Mucosa of rectum (tissue), 2 donors: ENCODE results near the gene DOK5.

Experiments
- H3K27ac ChIP-seq, 2 donors: one replicate each; pipeline ENCODE4 v1.7.0; 2013; ENCODE audit warnings: inconsistent platforms in 2 of 2, low read depth in 2 of 2, low read length in 2 of 2
- H3K27me3 ChIP-seq, 2 donors: one replicate each; pipeline ENCODE4 v1.7.0; 2013; ENCODE audit warnings: low read length in 2 of 2; ENCODE audit not compliant: control insufficient read depth in 2 of 2, insufficient read depth in 2 of 2
- H3K36me3 ChIP-seq, 2 donors: one replicate each; pipeline ENCODE4 v1.7.0; 2013; ENCODE audit warnings: low read length in 2 of 2; ENCODE audit not compliant: control insufficient read depth in 2 of 2, insufficient read depth in 2 of 2
- H3K4me1 ChIP-seq, 2 donors: one replicate each; pipeline ENCODE4 v1.7.0; 2013; ENCODE audit warnings: low read length in 2 of 2, mild to moderate bottlenecking in 1 of 2; ENCODE audit not compliant: control insufficient read depth in 2 of 2, insufficient read depth in 2 of 2
- H3K4me3 ChIP-seq, 2 donors: one replicate each; pipeline ENCODE4 v1.7.0; 2013; ENCODE audit warnings: low read length in 2 of 2
- H3K9ac ChIP-seq, 2 donors: one replicate each; pipeline ENCODE4 v1.7.0; 2013; ENCODE audit warnings: low read length in 2 of 2, low read depth in 1 of 2, mild to moderate bottlenecking in 1 of 2
- H3K9me3 ChIP-seq, 2 donors: one replicate each; pipeline ENCODE4 v1.7.0; 2013; ENCODE audit warnings: low read length in 2 of 2; ENCODE audit not compliant: control insufficient read depth in 2 of 2
- donor health status: healthy.
- donor health status: Normal muscosa, but diverticular disease.

Gene DOK5

GRCh38 chr20:54526801-54527200 lies 51.4 kb downstream of the DOK5 start:
- Histone ChIP-seq H3K27ac (no peak overlapping the region), H3K36me3 (no peaks in the 10 kb centered on the region), H3K9ac (no peak overlapping the region), H3K27me3 (no peaks in the 10 kb centered on the region), H3K9me3 (no peaks in the 10 kb centered on the region), H3K4me1 (no peaks in the 10 kb centered on the region), H3K4me3 (no peak overlapping the region)

- no peaks in the 10 kb centered on the region for H3K36me3 ChIP-seq
- H3K4me1 ChIP-seq: no peaks in the 10 kb centered on the region
- H3K4me3 ChIP-seq: no peak overlapping the region
- H3K27me3 ChIP-seq: no peaks in the 10 kb centered on the region
- no peak overlapping the region for H3K9ac ChIP-seq
- H3K27ac ChIP-seq: no peak overlapping the region
- H3K9me3 ChIP-seq: no peaks in the 10 kb centered on the region
These were observed 57.2 kb downstream of the DOK5 start for GRCh38 chr20:54532573-54532972.

- Histone ChIP-seq H3K4me1 (no peaks in the 10 kb centered on the region), H3K9me3 (no peaks in the 10 kb centered on the region), H3K27ac (no peak overlapping the region), H3K36me3 (no peaks in the 10 kb centered on the region), H3K9ac (no peak overlapping the region), H3K4me3 (no peak overlapping the region), H3K27me3 (no peaks in the 10 kb centered on the region)
These were observed 58.7 kb downstream of the DOK5 start for GRCh38 chr20:54534101-54534500.

GRCh38 chr20:54535033-54535432 lies 59.6 kb downstream of the DOK5 start:
- no peak overlapping the region for H3K9ac ChIP-seq
- H3K36me3 ChIP-seq: no peaks in the 10 kb centered on the region
- no peaks in the 10 kb centered on the region for H3K4me1 ChIP-seq
- H3K9me3 ChIP-seq: no peaks in the 10 kb centered on the region
- H3K4me3 ChIP-seq: no peak overlapping the region
- no peaks in the 10 kb centered on the region for H3K27me3 ChIP-seq
- no peak overlapping the region for H3K27ac ChIP-seq

GRCh38 chr20:54535746-54536145 lies 60.4 kb downstream of the DOK5 start:
- H3K27ac ChIP-seq: no peak overlapping the region
- no peak overlapping the region for H3K9ac ChIP-seq
- no peaks in the 10 kb centered on the region for H3K36me3 ChIP-seq
- H3K4me3 ChIP-seq: no peak overlapping the region
- no peaks in the 10 kb centered on the region for H3K4me1 ChIP-seq
- no peaks in the 10 kb centered on the region for H3K9me3 ChIP-seq
- no peaks in the 10 kb centered on the region for H3K27me3 ChIP-seq

GRCh38 chr20:54539521-54540046 lies 64.2 kb downstream of the DOK5 start:
- H3K27me3 ChIP-seq: no peaks in the 10 kb centered on the region
- H3K36me3 ChIP-seq: no peaks in the 10 kb centered on the region
- no peak overlapping the region for H3K4me3 ChIP-seq

GRCh38 chr20:54543369-54543768 lies 68.0 kb downstream of the DOK5 start:
- Histone ChIP-seq H3K4me1 (no peaks in the 10 kb centered on the region), H3K27me3 (no peaks in the 10 kb centered on the region), H3K9ac (no peak overlapping the region), H3K4me3 (no peak overlapping the region), H3K27ac (no peak overlapping the region), H3K36me3 (no peaks in the 10 kb centered on the region), H3K9me3 (no peaks in the 10 kb centered on the region)

More at GRCh38 chr20:54539521-54540046, 64.2 kb downstream of the DOK5 start:
- no peaks in the 10 kb centered on the region for H3K4me1 ChIP-seq
- H3K9ac ChIP-seq: no peak overlapping the region
- H3K9me3 ChIP-seq: no peaks in the 10 kb centered on the region
- H3K27ac ChIP-seq: no peak overlapping the region

GRCh38 chr20:54545676-54546358 lies 70.4 kb downstream of the DOK5 start:
- Histone ChIP-seq H3K27ac (no peak overlapping the region), H3K4me1 (no peaks in the 10 kb centered on the region), H3K36me3 (no peaks in the 10 kb centered on the region), H3K27me3 (no peaks in the 10 kb centered on the region), H3K9ac (no peak overlapping the region), H3K4me3 (no peak overlapping the region), H3K9me3 (no peaks in the 10 kb centered on the region)

- H3K9ac ChIP-seq: no peak overlapping the region
- H3K27me3 ChIP-seq: no peaks in the 10 kb centered on the region
- no peak overlapping the region for H3K4me3 ChIP-seq
- H3K4me1 ChIP-seq: no peaks in the 10 kb centered on the region
- H3K36me3 ChIP-seq: no peaks in the 10 kb centered on the region
- H3K27ac ChIP-seq: no peak overlapping the region
- H3K9me3 ChIP-seq: no peaks in the 10 kb centered on the region
These were observed 73.5 kb downstream of the DOK5 start for GRCh38 chr20:54548849-54549248.

GRCh38 chr20:54549658-54550326 lies 74.4 kb downstream of the DOK5 start:
- no peaks in the 10 kb centered on the region for H3K27me3 ChIP-seq
- no peaks in the 10 kb centered on the region for H3K9me3 ChIP-seq
- no peak overlapping the region for H3K9ac ChIP-seq
- H3K4me1 ChIP-seq: no peaks in the 10 kb centered on the region
- no peak overlapping the region for H3K4me3 ChIP-seq
- no peaks in the 10 kb centered on the region for H3K36me3 ChIP-seq
- H3K27ac ChIP-seq: no peak overlapping the region
